HepG2 (cell line): ENCODE results near the gene C19orf33. TPM values are rescaled to one million over a fixed set of nuclear protein-coding genes. Genes with fewer than 3 reads are reported as not detected.

ENCODE experiments used
- CEBPG ChIP-seq: IDR thresholded peaks from 2 replicates; pipeline ENCODE4 v1.6.1; 2016
- ELF3 ChIP-seq: IDR thresholded peaks from 2 replicates; pipeline ENCODE4 v1.6.1; 2016; ENCODE audit warnings: missing genetic modification reagents, missing compliant biosample characterization
- FOXA3 ChIP-seq: IDR thresholded peaks from 2 replicates; pipeline ENCODE4 v1.6.1; 2016; ENCODE audit warnings: missing genetic modification reagents, missing compliant biosample characterization
- FOXC1 ChIP-seq: sonication (generic); formaldehyde crosslinking; IDR thresholded peaks from 2 replicates; pipeline ENCODE4 v1.8.0; 2022; ENCODE audit warnings: mild to moderate bottlenecking, missing genetic modification reagents, borderline replicate concordance
- GATA4 ChIP-seq: sonication (generic); IDR thresholded peaks from 2 replicates; pipeline ENCODE4 v1.6.1; 2016; ENCODE audit warnings: antibody characterized with exemption, low read depth, borderline replicate concordance
- HMG20A ChIP-seq: IDR thresholded peaks from 2 replicates; pipeline ENCODE4 v1.6.1; 2016; ENCODE audit warnings: borderline replicate concordance
- JUNB ChIP-seq: sonication (generic); formaldehyde crosslinking; IDR thresholded peaks from 2 replicates; pipeline ENCODE4 v1.8.0; 2022; ENCODE audit warnings: missing genetic modification reagents, mild to moderate bottlenecking, borderline replicate concordance
- MAFK ChIP-seq, 2 experiments: IDR thresholded peaks in 1 of 2; conservative IDR thresholded peaks in 1 of 2; 2 replicates each; pipeline ENCODE4 v1.6.1; 2011; ENCODE audit warnings: improper control_type of control experiment in 2 of 2, low read length in 2 of 2
- MXI1 ChIP-seq: IDR thresholded peaks from 3 replicates; pipeline ENCODE4 v1.6.1; 2012; ENCODE audit warnings: low read depth, low read length, inconsistent platforms, borderline replicate concordance
- NCOA2 ChIP-seq: sonication (generic); formaldehyde crosslinking; IDR thresholded peaks from 2 replicates; pipeline ENCODE4 v1.8.0; 2022; ENCODE audit warnings: inconsistent platforms
- NR3C1 ChIP-seq: sonication (generic); formaldehyde crosslinking; IDR thresholded peaks from 2 replicates; pipeline ENCODE4 v1.4.0; 2020; ENCODE audit warnings: missing genetic modification reagents
- REL ChIP-seq: sonication (generic); formaldehyde crosslinking; conservative IDR thresholded peaks from 2 replicates; pipeline ENCODE4 v1.8.0; 2022; ENCODE audit warnings: mild to moderate bottlenecking, missing genetic modification reagents, moderate library complexity
- SP140L ChIP-seq: sonication (generic); formaldehyde crosslinking; IDR thresholded peaks from 2 replicates; pipeline ENCODE4 v1.4.0; 2020; ENCODE audit warnings: missing genetic modification reagents, borderline replicate concordance
- TAF1 ChIP-seq: sonication (generic); formaldehyde crosslinking; IDR thresholded peaks from 2 replicates; pipeline ENCODE4 v1.4.0; 2020; ENCODE audit warnings: missing genetic modification reagents
- TEAD3 ChIP-seq: optimal IDR thresholded peaks from 2 replicates; pipeline ENCODE3; 2016; ENCODE audit warnings: borderline replicate concordance
- TOPORS ChIP-seq: sonication (generic); formaldehyde crosslinking; IDR thresholded peaks from 2 replicates; pipeline ENCODE4 v1.8.0; 2023; ENCODE audit warnings: mild to moderate bottlenecking, missing genetic modification reagents
- ZNF10 ChIP-seq: sonication (generic); formaldehyde crosslinking; IDR thresholded peaks from 2 replicates; pipeline ENCODE4 v1.4.0; 2020; ENCODE audit warnings: mild to moderate bottlenecking, low read depth, missing genetic modification reagents, borderline replicate concordance
- ZNF713 ChIP-seq: sonication (generic); formaldehyde crosslinking; IDR thresholded peaks from 2 replicates; pipeline ENCODE4 v1.4.0; 2020; ENCODE audit warnings: mild to moderate bottlenecking, missing genetic modification reagents
- ZNF891 ChIP-seq: sonication (generic); formaldehyde crosslinking; IDR thresholded peaks from 2 replicates; pipeline ENCODE4 v1.5.0; 2020; ENCODE audit warnings: mild to moderate bottlenecking, missing genetic modification reagents
- ZSCAN21 ChIP-seq: sonication (generic); formaldehyde crosslinking; IDR thresholded peaks from 2 replicates; pipeline ENCODE4 v1.8.0; 2022; ENCODE audit warnings: mild to moderate bottlenecking, missing genetic modification reagents, moderate library complexity, borderline replicate concordance
- polyA plus RNA-seq, 8 experiments: library from polyadenylated mRNA; depleted of rRNA in 3 of 8; stranded (reverse) in 7 of 8; unstranded in 1 of 8; fragments of >200 nt; fragmentation: Illumina TruSeq in 4 of 8; extraction: Trizol in 4 of 8; gene quantifications; 2 replicates each; pipeline versions ENCODE4 v1.2.1 to v1.2.3, GENCODE V29; 2011 to 2016; ENCODE audit warnings: low read depth in 4 of 8, missing spikeins in 1 of 8, mixed read lengths in 1 of 8; ENCODE audit not compliant: insufficient read depth in 1 of 8
- total RNA-seq, 5 experiments: library from RNA; depleted of rRNA; stranded (reverse); fragments of >200 nt; fragmentation: Illumina TruSeq; extraction: Trizol; gene quantifications; 2 replicates each; pipeline ENCODE4 v1.2.3, GENCODE V29; 2016; ENCODE audit warnings: low read depth in 1 of 5
- TF ChIP-seq, protein P1 (sequence below): IDR thresholded peaks from 2 replicates; pipeline ENCODE4 v1.6.1; 2016; ENCODE audit warnings: low read depth
- TF ChIP-seq, protein P2 (sequence below): sonication (generic); formaldehyde crosslinking; IDR thresholded peaks from 2 replicates; pipeline ENCODE4 v1.5.0; 2020; ENCODE audit warnings: missing genetic modification reagents
- TF ChIP-seq, protein P3 (sequence below): sonication (generic); formaldehyde crosslinking; IDR thresholded peaks from 2 replicates; pipeline ENCODE4 v1.4.0; 2020; ENCODE audit warnings: mild to moderate bottlenecking, missing genetic modification reagents
- TF ChIP-seq, protein P4 (sequence below): sonication (generic); formaldehyde crosslinking; IDR thresholded peaks from 2 replicates; pipeline ENCODE4 v1.8.1; 2023; ENCODE audit warnings: missing genetic modification reagents, inconsistent platforms, borderline replicate concordance
- TF ChIP-seq, protein P5 (sequence below): sonication (generic); formaldehyde crosslinking; IDR thresholded peaks from 2 replicates; pipeline ENCODE4 v1.8.1; 2023; ENCODE audit warnings: mild to moderate bottlenecking, inconsistent platforms, moderate library complexity, missing genetic modification reagents, borderline replicate concordance

Gene C19orf33
- total and polyA plus RNA-seq, 2 of the 13 experiments (the other 11 are each of a cell fraction or from before 2014, with no cell fraction given), result 2.5 to 3.3 TPM

DNA sequence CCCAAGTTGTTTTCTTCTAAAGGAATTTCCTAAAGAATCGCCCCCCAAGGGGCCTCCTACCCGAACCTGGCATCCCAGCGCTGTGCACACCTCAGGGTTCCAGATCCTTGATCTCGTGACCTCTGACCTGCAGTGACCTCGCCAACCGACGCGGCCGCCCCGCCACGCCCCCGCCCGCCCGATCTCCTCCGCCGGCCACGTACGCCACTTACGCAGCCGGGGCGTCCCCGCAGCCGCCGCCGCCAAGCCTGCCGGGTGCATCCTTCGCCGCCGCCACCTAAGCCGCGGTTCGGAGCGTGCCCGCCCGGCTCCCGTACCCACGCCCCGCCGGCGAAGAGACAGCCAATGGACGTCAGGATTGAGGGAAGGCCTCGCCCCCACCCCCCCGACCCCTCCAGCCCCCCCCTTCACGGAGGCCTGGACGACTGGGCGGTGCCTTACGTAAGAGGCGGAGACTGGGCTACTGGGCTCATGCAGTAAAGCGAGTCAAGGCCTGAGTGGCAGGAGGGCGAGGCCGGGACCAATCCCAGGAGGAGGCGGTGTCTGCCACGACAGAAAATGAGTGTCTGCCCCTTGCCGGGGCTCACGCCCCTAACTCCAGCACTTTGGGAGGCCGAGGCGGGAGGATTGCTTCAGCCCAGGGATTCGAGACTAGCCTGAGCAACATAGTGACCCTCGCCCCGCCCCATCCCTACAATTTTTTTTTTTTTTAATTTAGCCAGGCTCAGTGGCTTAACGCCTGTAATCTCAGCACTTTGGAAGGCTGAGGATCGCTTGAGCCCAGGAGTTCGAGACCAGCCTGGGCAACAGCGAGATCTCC lies 11.8 kb downstream of the C19orf33 start, which contains the start of gene YIF1B (continued):
- TF ChIP-seq, protein P1, sequence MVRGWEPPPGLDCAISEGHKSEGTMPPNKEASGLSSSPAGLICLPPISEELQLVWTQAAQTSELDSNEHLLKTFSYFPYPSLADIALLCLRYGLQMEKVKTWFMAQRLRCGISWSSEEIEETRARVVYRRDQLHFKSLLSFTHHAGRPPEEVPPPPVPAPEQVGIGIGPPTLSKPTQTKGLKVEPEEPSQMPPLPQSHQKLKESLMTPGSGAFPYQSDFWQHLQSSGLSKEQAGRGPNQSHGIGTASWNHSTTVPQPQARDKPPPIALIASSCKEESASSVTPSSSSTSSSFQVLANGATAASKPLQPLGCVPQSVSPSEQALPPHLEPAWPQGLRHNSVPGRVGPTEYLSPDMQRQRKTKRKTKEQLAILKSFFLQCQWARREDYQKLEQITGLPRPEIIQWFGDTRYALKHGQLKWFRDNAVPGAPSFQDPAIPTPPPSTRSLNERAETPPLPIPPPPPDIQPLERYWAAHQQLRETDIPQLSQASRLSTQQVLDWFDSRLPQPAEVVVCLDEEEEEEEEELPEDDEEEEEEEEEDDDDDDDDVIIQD, result no peak
- TF ChIP-seq FOXA3 (CRISPR knock-in tag) (no peak), TOPORS (CRISPR knock-in tag) (no peak), JUNB (CRISPR knock-in tag) (no peak), TEAD3 (CRISPR knock-in tag) (peak; percentile 3), ZNF713 (no peak), ELF3 (CRISPR knock-in tag) (no peak), ZNF10 (CRISPR knock-in tag) (no peak), HMG20A (CRISPR knock-in tag) (no peak), ZNF891 (CRISPR knock-in tag) (no peak), TAF1 (CRISPR knock-in tag) (peak; percentile 41), FOXC1 (no peak), REL (CRISPR knock-in tag) (no peak), SP140L (CRISPR knock-in tag) (no peak), NCOA2 (no peak), ZSCAN21 (no peak), MAFK (conservative IDR thresholded peaks at IDR 0.05 in 1 of 2, IDR thresholded peaks at IDR 0.05 in 1 of 2; ENCODE audit: low read length in 2 of 2) (no peak), NR3C1 (no peak), CEBPG (CRISPR knock-in tag) (peak; percentile 74), GATA4 (no peak), MXI1 (peak; percentile 58; the same call in 1 of the 3 replicates)
- TF ChIP-seq, protein P2, sequence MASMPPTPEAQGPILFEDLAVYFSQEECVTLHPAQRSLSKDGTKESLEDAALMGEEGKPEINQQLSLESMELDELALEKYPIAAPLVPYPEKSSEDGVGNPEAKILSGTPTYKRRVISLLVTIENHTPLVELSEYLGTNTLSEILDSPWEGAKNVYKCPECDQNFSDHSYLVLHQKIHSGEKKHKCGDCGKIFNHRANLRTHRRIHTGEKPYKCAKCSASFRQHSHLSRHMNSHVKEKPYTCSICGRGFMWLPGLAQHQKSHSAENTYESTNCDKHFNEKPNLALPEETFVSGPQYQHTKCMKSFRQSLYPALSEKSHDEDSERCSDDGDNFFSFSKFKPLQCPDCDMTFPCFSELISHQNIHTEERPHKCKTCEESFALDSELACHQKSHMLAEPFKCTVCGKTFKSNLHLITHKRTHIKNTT (CRISPR knock-in tag), result no peak
- TF ChIP-seq, protein P3, sequence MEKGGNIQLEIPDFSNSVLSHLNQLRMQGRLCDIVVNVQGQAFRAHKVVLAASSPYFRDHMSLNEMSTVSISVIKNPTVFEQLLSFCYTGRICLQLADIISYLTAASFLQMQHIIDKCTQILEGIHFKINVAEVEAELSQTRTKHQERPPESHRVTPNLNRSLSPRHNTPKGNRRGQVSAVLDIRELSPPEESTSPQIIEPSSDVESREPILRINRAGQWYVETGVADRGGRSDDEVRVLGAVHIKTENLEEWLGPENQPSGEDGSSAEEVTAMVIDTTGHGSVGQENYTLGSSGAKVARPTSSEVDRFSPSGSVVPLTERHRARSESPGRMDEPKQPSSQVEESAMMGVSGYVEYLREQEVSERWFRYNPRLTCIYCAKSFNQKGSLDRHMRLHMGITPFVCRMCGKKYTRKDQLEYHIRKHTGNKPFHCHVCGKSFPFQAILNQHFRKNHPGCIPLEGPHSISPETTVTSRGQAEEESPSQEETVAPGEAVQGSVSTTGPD, result no peak
- TF ChIP-seq, protein P4, sequence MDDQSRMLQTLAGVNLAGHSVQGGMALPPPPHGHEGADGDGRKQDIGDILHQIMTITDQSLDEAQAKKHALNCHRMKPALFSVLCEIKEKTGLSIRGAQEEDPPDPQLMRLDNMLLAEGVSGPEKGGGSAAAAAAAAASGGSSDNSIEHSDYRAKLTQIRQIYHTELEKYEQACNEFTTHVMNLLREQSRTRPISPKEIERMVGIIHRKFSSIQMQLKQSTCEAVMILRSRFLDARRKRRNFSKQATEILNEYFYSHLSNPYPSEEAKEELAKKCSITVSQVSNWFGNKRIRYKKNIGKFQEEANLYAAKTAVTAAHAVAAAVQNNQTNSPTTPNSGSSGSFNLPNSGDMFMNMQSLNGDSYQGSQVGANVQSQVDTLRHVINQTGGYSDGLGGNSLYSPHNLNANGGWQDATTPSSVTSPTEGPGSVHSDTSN, result no peak
- TF ChIP-seq, protein P5, sequence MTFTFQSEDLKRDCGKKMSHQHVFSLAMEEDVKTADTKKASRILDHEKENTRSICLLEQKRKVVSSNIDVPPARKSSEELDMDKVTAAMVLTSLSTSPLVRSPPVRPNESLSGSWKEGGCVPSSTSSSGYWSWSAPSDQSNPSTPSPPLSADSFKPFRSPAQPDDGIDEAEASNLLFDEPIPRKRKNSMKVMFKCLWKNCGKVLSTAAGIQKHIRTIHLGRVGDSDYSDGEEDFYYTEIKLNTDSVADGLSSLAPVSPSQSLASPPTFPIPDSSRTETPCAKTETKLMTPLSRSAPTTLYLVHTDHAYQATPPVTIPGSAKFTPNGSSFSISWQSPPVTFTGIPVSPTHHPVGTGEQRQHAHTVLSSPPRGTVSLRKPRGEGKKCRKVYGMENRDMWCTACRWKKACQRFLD (CRISPR knock-in tag), result no peak
